ENCODE data around the gene RNF34. TPM values are rescaled to one million over a fixed set of nuclear protein-coding genes. Genes with fewer than 3 reads are reported as not detected.

The RNF34 gene
- total RNA-seq, 1 experiment from 2014 or later: 53.6 TPM

GRCh38 chr12:121351820-121352681, 47.9 kb upstream of the RNF34 start, which contains the start of gene ANAPC5 (continued):
- peak; percentile 98 for TF ChIP-seq USF1 (CRISPR knock-in tag; IDR thresholded peaks at IDR 0.05)

GRCh38 chr12:121352682-121353018, 47.3 kb upstream of the RNF34 start:
- Mint-ChIP-seq H3K27me3 (ENCODE audit: low read depth) (peaks cover 2% of the 10 kb centered on the region), H3K27ac (peak overlapping the region; percentile 96), H3K4me1 (peaks cover 8% of the 10 kb centered on the region), H3K4me3 (peak overlapping the region; percentile 99), H3K36me3 (0 out of 2 replicates have a peak, but pooled peaks cover 2% of the 10 kb centered on the region), H3K9me3 (no peaks in the 10 kb centered on the region)
- CTCF ChIA-PET: interaction anchor here (0.8 to 2.3 kb wide), 4 partner anchors 91 to 459 kb away, joined by 3 to 8 read pairs (median 3); no protein-coding TSS in a partner anchor
- POLR2A ChIA-PET: interaction anchor here (1.3 to 2.3 kb wide), 2 partner anchors 39 to 48 kb away, joined by 3 to 9 read pairs; partner anchors contain the start of gene RNF34
- ATAC-seq (peak; percentile 65), DNase-seq (ENCODE audit: low spot score) (no peak)
- TF ChIP-seq HMGXB4 (CRISPR knock-in tag; IDR thresholded peaks at IDR 0.05) (0 out of 2 replicates have a peak, but pooled peaks have one; percentile 1), IRF2 (CRISPR knock-in tag; IDR thresholded peaks at IDR 0.05; ENCODE audit: borderline replicate concordance, low read depth) (no peak), AFF4 (CRISPR knock-in tag; IDR thresholded peaks at IDR 0.05; ENCODE audit: borderline replicate concordance) (no peak), ZNF281 (CRISPR knock-in tag; IDR thresholded peaks at IDR 0.05) (no peak), ETV6 (CRISPR knock-in tag; IDR thresholded peaks at IDR 0.05) (0 out of 2 replicates have a peak, but pooled peaks have one; percentile 8)

- TF ChIP-seq GABPB1 (CRISPR knock-in tag; IDR thresholded peaks at IDR 0.05) (no peak), ZSCAN18 (CRISPR knock-in tag; IDR thresholded peaks at IDR 0.05) (no peak), NFATC4 (CRISPR knock-in tag; IDR thresholded peaks at IDR 0.05) (no peak), ZBTB43 (CRISPR knock-in tag; IDR thresholded peaks at IDR 0.05) (no peak), ZNF512 (CRISPR knock-in tag; IDR thresholded peaks at IDR 0.05; ENCODE audit: borderline replicate concordance) (no peak)
- peaks cover 5% of the 10 kb centered on the region; the same call in 1 of the 2 replicates for H3K4me1 Mint-ChIP-seq
- H3K9me3 Mint-ChIP-seq: no peaks in the 10 kb centered on the region
- peaks cover 3% of the 10 kb centered on the region for H3K27me3 Mint-ChIP-seq (ENCODE audit: low read depth)
- DNase-seq (ENCODE audit: low spot score) (no peak), ATAC-seq (no peak)
- no peaks in the 10 kb centered on the region for H3K36me3 Mint-ChIP-seq
- no peak overlapping the region for H3K27ac Mint-ChIP-seq
- ChIA-PET CTCF (interaction anchor here (0.6 kb wide), 1 partner anchor 40 kb away, joined by 5 read pairs; no protein-coding TSS in a partner anchor), POLR2A (interaction anchor here (0.6 kb wide), 1 partner anchor 16 kb away, joined by 6 read pairs; no protein-coding TSS in a partner anchor)
- H3K4me3 Mint-ChIP-seq: no peak overlapping the region
These were observed 44.1 kb upstream of the RNF34 start for GRCh38 chr12:121355818-121356217.

Measured in WTC11 (cell line).